ENCODE data around the gene ZNF81.
"Not testable (repeated sequence)": the region's sequence is repeated elsewhere in the genome, so short reads cannot be mapped to it uniquely, and the experiment has no call there.

The ZNF81 gene

DNA sequence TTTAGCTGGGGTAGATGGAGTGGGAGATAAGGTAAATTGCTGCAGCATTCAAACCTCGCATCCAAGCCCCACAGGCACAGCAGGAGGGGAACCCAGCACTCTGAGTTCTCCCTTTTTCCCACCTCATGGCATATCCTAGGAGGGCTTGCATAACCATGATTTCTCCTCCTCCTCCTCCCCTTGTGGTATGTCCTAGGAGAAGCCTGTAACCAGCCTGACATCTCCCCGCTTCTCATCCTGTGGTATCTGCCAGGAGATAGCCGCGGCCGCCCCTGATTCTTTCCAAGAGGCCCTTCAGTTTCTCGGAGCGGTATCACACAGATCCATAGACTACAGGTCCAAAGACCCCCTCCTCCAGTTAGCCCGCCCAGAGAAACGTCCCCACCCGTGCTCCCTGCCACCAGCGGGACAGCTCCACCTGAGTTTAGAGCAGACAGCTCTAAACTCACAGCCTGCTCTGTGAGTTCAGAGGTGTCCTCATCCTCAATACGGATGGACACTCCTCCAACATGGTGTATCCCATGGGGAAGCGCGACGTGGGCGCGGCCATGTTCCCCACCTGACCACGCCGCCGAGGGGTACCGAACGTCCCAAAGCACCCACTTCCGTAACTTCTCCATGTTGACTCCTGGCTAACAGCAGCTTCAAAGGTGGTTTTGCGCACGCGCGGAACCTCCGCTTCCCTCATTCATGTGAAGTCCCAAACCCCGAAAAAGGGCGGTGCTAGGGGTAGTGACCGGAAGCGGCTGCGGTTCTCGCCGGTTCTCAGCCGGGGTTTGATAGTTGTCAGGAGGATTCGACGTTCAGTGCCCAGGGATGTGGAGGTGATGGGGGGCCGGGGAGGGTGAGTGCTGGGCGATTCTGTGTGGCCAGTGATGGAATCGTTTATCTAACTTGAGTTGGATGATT lies at the start of gene ZNF81:
TSS of gene ZNF81 (plus strand) at position 739 of the 909 bp plus-strand sequence. CDS start 9,366 bp downstream, outside the sequence.
- DNase-seq (ENCODE audit: low read depth): peak; percentile 95

GRCh38 chrX:47796433-47796906 lies 40.2 kb upstream of the ZNF81 start:
- peak; percentile 37 for DNase-seq (ENCODE audit: low read depth)

DNA sequence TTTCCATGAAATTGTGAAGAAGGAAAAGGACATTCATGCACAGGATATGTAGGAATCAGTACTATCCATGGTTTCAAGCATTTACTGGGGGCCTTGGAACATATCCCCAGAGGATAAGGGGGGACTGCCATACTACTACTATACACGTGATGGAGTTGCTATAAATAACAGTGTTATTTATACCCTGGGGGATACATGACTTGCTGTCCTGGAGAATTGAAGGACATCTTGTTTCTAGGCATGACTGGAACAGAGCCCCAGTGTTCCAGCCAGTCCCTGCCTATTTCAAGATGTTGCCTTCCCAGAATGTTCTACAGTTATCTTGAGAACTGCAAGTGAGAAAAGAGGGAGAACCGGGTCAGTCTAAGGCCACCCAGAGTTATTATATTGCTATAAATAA lies 39.6 kb upstream of the ZNF81 start:
- DNase-seq (ENCODE audit: low read depth): no peak

DNA sequence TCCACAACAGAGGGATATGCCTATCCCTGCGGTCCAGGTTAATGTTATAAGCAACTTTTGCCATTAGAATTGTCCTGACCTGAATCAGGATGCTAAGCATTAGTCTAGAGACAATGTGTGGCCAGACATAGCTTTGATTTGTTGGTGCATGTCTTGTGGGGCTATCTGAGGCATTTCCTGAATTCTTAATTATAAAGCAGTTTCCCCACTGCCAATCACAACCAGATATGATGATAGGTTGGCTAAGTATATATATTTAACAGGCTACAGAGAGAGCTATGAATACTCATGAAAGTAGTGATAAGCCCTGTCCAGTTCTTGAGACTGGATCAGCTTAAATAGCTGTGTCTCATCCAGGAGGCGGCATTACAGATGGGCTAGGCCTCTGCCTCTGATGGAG lies 37.8 kb upstream of the ZNF81 start:
- DNase-seq (ENCODE audit: low read depth): no peak

DNA sequence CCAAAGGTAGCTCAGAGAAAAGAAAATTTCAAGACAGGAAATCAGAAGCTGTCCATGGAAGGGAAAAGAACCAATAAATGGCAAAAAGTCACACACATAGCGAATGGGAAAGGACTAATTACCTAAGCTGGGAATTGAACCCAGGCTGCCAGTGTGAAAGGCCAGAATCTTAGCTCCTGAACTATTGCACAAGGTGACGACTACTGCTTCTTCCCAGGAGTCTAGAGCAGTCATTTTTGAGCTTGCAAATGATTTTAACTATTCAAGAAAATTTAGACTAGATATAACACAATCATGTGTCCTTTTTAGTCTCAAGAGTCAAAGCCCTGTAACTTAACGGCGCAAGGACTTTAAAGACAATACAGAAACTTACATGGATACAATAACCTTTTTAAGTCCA lies 34.1 kb upstream of the ZNF81 start:
- DNase-seq (ENCODE audit: low read depth): no peak

GRCh38 chrX:47803103-47803502 lies 33.6 kb upstream of the ZNF81 start:
- DNase-seq (ENCODE audit: low read depth): not testable (repeated sequence)

DNA sequence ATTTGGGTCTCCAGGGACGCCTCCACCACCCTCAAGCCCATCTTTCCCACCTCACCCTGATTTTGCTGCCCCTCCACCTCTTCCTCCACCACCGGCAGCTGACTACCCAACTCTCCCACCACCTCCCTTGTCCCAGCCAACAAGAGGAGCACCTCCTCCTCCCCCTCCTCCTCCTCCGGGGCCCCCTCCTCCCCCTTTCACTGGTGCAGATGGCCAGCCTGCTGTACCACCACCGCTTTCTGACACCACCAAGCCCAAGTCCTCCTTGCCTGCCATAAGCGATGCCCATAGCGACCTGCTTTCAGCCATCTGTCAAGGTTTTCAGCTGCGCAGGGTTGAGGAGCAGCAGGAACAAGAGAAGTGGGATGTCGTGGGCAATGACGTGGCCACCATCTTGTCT lies 32.4 kb upstream of the ZNF81 start:
- DNase-seq (ENCODE audit: low read depth): no peak

DNA sequence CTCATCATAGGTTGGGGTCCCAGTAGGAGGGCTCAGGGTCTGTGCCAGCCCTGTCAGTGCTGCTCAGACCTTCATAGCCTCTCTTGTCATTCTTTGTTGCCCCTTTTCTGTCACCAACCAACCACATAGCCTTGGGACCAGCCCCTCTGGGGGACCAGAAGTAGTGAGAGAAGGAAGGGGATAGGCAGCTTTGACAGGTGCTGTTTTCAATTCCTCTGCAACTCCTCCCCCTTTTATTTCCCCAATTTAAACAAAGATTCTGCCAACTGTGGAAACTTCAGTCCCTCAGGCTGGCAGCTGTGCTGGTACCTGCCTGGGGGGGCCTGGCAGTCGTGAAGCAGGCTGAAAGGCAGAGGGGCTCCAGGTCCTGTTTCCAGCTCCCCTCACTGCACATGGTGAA lies 30.9 kb upstream of the ZNF81 start:
- not testable (repeated sequence) for DNase-seq (ENCODE audit: low read depth)

GRCh38 chrX:47806415-47807271 lies 30.1 kb upstream of the ZNF81 start:
- DNase-seq (ENCODE audit: low read depth): not testable (repeated sequence)

DNA sequence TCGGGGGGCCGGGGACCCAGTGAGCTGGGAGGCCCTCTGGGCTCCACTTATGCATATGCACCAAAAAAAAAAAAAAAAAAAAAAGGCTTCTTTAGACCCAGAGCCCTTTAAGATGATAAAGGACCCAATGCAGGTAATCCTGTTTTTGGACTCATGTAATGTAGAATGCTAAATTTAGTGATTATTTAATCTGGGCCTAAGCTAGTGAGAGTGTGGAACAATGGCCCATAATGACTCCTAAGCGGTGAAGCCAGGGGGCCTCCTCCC lies 29.5 kb upstream of the ZNF81 start:
- DNase-seq (ENCODE audit: low read depth): not testable (repeated sequence)

DNA sequence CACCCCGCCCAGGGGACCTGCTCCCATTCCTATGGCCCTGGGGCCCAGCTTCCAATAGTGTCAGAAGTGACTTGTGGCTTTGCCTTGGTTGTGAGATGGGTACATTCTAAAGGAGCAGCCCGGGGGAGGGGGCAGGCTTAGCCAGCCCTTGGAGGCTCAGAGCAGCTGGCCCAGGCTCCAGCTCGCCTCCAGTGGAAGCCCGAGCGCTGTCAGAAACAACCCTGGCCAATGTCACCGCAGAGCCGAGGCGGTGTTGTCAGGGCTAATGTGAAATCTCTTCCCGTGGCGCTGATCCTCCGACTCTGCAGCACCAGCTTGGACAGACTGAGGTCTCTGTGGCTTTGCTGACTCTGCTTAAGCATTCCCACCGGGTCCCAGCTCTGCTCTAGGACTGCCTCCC lies 29.2 kb upstream of the ZNF81 start:
- no peak for DNase-seq (ENCODE audit: low read depth)

DNA sequence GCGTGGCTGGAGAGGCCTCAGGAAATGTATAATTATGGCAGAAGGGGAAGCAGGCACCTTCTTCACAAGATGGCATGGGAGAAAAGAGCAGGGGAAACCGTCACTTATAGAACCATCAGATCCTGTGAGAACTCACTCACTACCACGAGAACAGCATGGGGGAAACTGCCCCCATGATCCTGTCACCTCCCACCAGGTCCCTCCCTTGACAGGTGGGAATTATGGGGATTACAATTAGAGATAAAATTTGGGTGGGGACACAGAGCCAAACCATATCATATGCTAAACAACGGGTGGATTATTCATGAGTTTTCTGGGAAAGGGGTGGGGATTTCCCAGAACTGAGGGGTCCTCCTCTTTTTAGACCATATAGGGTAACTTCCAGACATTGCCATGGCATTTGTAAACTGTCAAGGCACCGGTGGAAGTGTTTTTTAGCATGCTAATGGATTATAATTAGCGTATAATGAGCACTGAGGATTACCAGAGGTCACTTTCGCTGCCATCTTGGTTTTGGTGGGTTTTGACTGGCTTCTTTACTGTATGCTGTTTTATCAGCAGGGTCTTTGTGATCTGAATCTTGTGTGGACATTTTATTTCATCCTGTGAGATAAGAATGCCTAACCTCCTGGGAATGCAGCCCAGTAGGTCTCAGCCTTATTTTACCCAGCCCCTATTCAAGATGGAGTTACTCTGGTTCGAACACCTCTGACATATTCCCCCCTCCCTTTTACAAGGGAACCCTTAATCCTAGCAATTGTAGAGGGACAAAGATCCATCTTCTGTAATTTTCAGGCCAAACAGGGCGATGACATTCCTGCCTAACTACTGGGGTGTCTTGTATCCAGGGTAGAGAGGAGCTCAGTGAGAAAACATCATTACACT lies 27.6 kb upstream of the ZNF81 start:
- no peak for DNase-seq (ENCODE audit: low read depth)

- no peak for DNase-seq (ENCODE audit: low read depth)
Measured at GRCh38 chrX:47814851-47815250, 21.9 kb upstream of the ZNF81 start.

GRCh38 chrX:47815901-47816845 lies 20.5 kb upstream of the ZNF81 start:
- peak; percentile 42 for DNase-seq (ENCODE audit: low read depth)

DNA sequence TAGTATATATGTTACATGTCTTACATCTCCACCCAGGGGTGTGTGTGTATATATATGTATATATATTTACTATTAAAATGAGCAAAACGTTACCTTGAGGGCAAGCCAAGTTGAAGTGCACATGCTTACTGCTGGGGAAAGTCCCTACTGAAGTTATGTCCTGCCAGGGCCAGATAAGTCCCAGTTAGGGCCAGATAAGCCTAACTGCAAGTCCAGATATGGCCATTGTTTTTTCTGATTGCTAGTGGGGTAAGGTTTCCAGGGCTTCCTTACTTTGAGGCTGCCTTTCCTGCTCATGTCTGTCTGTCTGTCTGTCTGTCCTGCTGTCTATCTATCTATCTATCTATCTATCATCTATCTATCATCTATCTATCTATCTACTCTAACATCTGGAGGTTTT lies 19.3 kb upstream of the ZNF81 start:
- DNase-seq (ENCODE audit: low read depth): peak; percentile 65

DNA sequence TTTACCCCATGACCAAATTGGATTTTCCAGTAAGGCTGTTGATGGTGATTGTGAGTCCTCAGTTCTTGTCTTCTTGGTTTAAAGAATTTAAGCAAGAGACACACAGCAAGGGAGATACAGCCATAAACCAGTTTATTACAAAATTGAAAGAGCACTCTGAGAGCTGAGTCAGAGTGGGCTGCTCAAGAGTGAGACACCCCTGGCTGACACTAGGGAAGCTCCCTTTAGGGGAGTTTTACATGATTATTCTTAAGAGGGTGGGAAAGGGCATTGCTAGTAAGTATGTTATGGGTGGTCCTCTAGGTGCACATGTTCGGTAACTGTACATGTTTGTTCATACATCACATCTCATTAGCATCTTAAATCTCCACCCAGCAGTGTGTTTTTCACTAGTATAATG lies 18.8 kb upstream of the ZNF81 start:
- DNase-seq (ENCODE audit: low read depth): no peak

GRCh38 chrX:47828984-47829383 lies 7.7 kb upstream of the ZNF81 start:
- DNase-seq (ENCODE audit: low read depth): no peak

DNA sequence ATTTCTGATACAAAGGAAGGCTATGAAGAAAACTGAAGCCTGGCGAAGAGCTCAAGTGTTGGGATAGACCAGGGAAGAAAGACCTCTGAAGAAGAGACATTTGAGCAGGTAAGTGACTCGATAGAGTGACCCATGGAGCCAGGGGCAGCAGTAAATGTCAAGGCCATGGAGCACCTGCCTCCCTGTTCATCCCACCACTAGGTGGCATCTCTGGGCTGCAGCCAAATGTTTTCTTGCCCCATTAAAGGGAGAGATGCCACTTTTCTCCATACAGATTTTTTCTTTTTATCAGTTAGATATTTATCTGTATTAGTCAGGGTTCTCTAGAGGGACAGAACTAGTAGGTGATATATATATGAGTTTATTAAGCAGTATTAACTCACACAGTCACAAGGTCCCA lies 4.9 kb upstream of the ZNF81 start:
- no peak for DNase-seq (ENCODE audit: low read depth)

- DNase-seq (ENCODE audit: low read depth): no peak
Measured at GRCh38 chrX:47838361-47838760, 1.7 kb downstream of the ZNF81 start.

DNA sequence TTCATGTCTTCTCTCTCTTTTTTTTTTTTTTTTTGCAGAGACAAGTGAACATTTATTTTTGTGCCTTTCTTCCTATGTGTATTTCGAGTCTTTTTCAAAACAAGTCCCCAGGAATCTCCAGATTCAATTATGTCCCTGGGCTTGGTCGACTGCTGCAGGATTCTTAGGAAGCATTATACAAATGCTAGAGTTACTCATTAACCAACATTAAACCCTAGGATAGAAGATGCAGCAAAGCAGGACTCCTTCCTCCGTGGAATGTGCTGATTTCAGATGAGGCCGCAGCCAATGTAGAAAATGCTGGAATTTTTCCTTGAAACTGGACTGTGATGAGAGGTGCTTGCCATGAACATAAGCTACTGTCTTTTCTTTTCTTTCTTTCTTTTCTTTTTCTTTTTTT lies 3.4 kb downstream of the ZNF81 start:
- no peak for DNase-seq (ENCODE audit: low read depth)

- DNase-seq (ENCODE audit: low read depth): no peak
Measured at GRCh38 chrX:47843363-47843762, 6.7 kb downstream of the ZNF81 start.

Measured in CMK (cell line).